ENCODE data around the gene SKI. TPM values are rescaled to one million over a fixed set of nuclear protein-coding genes. Genes with fewer than 3 reads are reported as not detected.
A peak's percentile ranks its signal among the peaks of the same experiment; 100 is the strongest.

Gene SKI
- total RNA-seq, 1 experiment from 2014 or later: 3.3 TPM

DNA sequence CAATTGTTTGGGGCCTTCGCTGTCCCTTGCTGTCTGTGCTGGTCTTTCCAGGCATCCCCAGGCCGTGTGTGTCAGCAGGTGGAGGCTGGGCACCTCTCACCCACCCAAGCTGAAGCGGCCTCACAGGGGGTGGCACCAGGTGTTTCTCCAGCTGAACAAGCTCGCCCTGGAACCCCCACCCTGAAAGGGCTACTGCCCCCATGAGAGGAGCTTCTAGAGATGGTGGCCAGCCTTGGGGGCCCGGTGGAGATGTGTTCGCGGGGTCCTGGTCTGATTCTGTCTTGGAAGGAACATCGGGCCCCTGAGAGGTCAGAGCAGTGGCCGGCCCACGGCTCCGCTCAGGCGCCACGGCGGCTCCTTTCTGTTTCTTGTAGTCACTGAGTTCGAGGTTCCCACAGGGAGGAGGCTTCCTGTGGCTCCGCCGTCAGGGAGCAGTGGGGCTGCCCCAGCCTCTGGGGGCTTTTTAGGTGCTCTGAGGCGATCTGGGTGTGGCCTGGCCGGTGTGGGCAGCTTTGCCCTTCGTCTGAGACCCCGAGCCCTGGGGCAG is 46.9 kb downstream of the SKI start:
- no peak for DNase-seq (ENCODE audit: low spot score)

DNA sequence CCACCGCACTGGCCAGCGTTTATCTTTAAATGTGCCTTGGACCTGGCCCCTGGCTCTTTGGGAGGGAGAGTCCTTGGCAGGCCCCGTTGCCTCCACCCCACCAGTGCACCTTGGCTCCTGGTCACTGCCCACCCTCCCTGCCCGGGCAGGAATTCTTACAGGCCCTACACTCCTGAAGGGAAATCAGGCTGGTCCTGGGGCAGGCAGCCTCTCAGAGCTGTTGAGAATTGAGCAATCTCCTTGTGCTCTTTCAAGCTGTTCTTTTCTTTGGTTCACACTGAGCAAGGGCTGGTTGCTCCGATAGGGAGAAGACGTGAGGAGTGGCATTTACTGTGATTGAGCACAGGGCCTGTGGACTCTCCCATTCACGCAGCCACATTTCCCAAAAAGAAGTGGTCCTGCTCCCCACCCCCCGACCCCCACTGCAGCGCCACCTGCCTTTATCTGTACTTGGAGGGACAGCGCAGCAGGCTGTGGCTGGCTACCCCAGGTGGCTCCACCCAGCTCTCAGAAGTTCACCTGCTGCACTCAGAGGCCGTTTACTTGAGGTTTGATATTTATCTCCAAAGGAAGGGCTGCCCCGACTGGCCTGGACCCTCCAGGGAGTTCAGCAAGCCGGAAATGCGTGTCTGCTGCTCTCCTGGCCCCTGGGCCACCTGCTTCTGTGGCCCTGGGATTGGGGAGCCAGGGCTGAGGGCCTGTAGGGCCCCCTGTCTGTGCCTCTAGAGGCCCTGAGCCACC is 47.8 kb downstream of the SKI start:
- DNase-seq (ENCODE audit: low spot score): no peak

DNA sequence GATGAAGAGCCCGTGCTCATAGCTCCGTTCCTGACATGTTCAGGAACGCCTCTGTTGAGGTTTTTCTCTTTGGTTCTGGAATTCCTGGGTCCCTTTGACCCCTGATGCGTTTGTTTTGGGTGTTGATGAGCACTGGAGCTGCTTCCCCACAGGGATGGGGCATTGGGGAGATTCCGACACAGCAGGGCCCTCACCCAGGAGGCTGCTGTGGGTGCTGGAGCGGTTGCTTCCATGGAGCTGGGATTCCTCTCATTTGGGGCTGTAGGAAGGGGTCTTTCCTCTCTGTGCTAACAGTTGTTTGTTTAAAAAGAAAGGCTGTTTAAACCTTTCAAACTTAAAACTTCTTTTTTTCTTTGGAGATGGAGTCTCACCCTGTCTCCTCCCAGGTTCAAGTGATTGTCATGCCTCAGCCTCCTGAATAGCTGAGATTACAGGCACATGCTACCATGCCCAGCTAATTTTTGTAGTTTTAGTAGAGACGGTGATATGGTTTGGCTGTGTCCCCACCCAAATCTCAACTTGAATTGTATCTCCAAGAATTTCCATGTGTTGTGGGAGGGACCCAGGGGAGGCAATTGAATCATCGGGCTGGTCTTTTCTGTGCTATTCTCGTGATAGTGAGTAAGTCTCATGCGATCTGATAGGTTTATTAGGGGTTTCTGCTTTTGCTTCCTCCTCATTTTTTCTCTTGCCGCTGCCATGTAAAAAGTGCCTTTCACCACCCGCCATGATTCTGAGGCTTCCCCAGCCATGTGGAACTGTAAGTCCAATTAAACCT is 48.9 kb downstream of the SKI start:
- DNase-seq (ENCODE audit: low spot score): no peak

DNA sequence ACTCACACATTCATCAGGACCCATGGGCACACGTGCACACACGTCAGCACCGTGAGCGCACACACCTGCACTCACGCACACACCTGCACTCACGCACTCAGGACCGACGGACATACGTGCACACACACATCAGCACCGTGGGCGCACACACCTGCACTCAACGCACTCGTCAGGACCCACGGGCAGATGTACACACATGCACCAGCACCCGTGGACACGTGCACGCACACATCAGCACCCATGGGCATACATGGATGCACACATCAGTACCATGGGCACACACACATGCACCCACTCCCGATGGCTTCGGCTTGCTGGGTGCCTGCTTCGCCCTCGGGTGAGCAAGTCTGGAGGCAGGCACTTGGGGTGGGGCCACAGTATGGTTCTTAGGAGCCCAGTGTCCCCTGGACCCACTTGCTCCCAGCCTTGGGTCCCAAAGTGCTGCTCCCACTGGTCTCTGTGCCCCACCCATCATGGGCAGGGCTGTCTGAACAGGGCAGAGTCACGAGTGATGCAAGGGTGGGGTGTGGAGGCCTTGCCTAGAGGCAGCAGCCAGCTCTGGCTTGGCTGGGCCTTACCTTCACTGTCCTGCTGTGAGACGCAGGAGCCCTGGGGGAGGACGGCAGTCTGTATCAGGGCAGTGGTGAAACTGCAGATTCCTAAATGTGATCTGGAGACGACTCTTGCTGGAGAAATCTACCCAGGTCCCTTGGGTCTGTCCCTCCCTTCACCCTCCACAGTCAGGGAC is 49.8 kb downstream of the SKI start:
- no peak for DNase-seq (ENCODE audit: low spot score)

DNA sequence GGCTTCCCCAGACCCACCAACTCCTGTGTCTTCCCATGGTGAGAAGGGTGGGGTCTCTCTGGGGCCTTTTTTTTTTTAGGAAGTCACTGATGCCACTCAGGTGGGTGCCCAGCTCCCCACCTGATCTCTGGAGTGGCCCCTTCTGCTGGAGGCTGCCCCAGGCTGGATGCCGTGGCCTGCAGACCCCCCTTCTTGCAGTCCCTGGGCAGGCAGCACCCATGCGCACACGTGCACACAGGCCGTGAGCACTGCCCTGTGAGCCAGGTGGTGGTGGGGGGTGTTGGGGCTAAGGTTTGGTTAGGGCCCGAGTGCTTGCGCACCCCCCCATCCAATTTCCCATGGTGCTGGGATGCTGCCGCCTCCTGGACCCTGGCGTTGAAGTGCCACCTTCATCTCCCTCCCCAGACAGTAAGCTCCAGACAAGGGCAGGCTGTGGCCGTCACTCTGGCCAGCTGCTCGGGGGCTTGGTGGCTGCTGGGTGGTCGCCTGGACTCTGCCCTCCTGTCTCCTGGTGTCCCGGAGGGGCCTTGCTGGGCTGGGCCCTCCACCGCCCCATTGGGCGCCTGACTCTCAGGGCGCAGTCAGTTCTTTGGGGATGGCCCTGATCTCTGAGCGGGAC is 50.6 kb downstream of the SKI start:
- DNase-seq (ENCODE audit: low spot score): no peak

DNA sequence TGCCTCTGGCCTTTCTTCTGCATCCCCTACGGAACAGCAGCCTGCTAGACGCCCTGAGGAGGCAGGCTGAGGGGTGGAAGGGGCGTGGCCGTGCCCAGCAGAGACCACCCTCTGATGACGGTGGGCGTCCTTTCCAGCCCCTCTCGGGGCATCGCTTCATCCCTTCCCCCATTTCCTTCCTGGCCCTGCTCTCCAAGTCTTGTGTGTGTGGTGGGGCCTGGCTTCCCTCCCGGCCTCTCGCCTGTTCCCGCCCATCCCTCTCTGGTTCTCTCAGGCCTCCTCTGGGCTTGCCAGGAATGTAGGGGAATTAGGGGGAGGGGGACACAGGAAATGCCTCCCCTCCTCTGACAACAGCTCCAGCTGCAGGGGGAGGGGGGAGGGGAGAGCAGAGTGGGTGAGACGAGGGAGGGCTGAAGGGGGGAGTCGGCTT is 51.1 kb downstream of the SKI start:
- no peak for DNase-seq (ENCODE audit: low spot score)

DNA sequence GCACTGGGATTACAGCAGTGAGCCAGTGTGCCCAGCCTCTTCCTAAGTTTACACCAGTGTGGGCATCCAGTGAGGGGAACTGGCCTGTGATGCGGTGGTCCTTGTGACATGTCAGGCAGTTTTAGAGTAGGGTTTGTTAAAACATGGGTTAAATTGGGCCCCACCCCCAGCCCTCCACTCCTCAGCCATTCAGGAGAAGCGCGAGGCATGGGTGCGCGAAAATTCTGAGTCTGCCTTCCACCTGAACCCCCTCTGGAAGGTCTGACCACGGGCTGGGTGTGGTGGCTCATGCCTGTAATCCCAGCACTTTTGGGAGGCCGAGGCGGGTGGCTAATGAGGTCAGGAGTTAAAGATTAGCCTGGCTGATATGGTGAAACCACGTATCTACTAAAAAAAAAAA is 51.7 kb downstream of the SKI start:
- no peak for DNase-seq (ENCODE audit: low spot score)

DNA sequence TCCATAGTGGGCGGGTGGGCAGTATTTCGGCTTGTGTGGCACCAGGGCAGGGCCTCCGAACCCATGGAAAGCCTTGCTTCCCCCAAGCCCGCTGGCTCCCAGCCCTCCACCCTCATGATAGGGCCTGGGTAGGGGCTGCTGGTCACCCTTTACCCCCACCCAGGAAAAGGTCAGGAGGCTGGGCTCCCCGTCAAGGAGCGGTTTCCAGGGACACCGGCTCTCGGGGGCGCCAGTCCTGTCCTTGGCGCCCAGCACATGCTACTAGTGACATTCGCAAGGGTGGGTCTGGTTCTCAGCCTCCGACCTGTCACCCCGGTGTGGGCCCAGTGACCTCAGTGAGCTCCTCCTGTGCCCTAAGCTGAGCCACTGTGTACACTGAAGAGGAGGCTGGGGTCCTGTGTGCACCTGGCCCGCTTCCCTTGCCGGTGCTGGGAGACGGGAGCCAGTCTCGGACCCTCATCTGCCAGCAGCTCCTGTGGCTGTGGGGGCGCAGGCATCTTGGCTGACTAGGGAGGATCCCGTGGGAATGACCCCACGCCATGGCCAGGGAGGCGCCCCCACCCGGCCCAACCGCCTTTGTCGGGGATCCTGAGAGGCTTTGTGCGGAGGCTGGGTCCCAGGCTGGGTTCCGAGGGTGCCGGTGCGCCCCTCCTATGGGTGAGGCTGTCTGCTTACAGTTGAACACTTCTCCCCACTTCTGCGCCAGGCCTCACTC is 54.6 kb downstream of the SKI start:
- DNase-seq (ENCODE audit: low spot score): no peak

DNA sequence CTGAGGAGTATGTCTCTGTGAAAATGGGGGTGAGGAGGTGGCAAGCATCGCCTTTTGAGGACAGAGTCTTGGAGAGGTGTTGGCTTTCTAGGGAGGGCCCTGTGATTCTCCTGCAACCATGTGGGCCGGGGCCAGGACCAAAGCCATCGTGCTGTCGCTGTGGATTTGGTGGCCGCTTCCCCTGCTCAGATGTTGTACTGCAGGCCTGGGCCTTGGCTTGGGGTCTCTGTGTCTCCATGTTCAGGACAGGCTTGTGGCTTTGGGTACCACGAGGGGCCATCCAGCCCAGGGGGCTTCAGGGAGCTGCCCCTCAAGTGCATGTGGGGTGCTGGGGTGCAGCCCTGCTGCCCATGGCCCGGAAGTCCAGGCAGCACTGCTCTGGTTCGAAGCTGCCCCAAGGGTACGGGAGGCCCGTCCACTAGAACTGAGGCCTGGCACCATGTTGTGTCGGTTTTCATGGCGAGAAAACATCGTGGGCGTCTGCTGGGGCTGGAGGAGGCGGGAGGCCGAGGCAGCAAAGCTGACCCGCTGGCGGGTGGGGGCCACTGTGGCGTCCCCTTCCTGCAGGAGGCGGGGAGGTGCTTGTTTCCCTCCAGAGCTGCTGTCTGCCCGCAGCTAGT is 55.4 kb downstream of the SKI start:
- DNase-seq (ENCODE audit: low spot score): no peak

DNA sequence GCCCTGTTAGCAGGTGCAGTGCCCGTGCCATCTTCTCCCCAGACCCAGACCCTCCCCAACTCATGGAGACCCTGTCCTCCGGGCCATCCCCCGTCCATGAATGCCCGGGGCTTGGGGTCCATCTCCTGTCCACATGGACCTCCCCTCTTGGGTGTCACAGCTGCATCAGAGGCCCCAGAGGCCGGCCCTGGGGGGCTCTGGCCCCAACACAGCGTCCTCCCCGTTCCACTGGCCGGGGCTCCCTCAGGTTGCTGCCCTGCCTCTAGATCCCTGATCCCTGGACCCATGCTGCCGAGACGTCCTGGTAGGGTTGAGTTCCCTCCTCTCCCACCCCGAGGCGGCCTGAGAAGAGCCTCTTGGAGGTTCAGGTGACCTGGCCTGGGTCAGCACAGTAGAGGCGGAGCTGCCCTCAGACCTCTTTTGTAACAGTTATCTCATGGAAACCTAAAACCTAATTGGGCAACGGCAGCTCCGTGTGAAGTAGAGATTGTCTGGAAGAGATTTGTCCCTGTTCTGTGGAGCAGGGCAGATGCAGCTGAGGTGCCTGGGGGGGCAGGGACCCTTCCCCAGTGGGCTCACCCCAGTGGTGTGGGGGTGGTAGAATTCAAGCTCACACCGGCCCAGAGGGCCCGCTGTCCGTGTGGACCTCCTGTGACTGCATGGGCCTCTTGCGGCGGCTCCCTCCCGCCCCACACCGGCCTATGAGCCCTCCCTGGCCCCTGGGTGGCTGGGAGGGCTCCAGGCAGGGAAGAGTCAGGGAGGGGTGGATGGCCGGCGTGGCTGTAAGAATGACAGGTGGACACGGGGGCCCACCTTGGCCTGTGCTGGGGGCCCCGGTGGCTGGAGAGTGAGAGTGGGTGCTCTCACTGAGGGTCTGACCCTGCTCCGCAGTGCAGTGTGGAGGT is 56.1 kb downstream of the SKI start:
- no peak for DNase-seq (ENCODE audit: low spot score)

DNA sequence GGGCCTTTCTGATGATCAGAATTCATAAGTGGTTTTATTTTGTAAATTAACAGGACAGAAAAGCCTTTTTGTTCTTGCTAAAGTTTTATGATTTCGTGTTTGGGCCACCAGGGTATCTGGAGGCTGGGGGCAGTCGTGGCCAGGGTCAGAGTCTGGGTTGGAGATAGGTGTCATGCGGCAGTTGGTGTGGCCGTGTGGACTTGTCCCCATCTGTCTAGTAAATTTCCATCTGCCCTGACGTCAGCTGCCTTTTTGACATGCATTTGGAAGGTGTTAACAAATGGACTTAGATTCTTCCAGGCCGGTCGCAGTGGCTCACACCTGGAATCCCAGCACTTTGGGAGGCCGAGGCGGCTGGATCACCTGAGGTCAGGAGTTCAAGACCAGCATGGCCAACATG is 56.8 kb downstream of the SKI start:
- no peak for DNase-seq (ENCODE audit: low spot score)

DNA sequence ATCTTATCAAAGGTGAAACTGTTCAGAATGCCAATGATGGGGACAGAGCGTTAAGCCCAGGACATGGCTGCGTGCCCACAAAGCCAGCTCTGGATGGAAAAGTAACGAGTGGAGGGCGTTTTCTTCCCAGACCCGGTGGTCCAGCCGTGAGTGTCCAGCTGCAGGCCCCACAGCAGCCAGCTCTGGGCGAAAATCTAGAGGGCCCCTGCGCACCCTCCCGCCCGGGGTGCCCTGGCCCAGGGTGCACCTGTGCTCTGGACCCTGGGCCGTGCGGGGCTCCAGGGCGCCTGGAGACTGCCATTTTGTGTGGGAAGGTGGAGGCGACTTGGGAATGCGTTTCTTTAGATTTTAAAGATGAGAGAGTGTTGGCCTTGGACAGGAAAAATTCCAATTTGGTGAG is 58.8 kb downstream of the SKI start:
- no peak for DNase-seq (ENCODE audit: low spot score)

DNA sequence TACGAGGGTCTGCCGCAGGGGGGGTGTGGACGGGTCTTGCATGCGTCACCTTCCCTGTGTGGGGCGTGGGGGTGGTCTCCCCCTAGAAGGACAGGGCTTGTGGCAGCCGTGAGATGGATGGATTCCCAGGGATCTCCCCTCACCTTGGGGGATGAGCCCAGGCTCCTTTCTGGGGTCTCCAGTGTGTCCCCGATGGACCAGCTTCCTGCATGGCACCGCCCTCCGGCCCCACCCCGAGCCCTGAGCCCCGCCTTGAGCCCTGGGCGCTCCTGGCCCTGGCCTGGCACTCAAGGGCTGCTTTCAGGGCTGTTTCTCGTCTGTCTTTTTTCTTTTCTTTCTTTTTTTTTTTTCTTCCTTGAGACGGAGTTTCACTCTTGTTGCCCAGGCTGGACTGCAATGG is 59.5 kb downstream of the SKI start:
- no peak for DNase-seq (ENCODE audit: low spot score)

DNA sequence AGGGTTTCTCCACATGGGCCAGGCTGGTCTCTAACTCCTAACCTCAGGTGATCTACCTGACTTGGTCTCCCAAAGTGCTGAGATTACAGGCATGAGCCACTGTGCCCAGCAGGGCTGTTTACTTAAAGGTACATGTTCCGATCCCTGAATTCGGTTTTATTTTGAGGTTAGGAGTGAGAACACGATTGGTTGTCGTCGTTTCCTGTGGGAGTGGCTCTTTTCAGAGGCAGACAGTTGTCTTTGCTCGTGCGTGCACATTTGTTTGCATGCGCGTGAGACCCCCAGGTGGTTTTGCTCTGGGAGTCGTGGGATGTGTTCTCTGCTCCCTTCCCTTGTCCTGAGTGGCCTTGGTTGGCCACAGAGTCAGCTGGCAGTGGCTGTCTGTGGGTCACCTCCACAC is 60.2 kb downstream of the SKI start:
- no peak for DNase-seq (ENCODE audit: low spot score)

DNA sequence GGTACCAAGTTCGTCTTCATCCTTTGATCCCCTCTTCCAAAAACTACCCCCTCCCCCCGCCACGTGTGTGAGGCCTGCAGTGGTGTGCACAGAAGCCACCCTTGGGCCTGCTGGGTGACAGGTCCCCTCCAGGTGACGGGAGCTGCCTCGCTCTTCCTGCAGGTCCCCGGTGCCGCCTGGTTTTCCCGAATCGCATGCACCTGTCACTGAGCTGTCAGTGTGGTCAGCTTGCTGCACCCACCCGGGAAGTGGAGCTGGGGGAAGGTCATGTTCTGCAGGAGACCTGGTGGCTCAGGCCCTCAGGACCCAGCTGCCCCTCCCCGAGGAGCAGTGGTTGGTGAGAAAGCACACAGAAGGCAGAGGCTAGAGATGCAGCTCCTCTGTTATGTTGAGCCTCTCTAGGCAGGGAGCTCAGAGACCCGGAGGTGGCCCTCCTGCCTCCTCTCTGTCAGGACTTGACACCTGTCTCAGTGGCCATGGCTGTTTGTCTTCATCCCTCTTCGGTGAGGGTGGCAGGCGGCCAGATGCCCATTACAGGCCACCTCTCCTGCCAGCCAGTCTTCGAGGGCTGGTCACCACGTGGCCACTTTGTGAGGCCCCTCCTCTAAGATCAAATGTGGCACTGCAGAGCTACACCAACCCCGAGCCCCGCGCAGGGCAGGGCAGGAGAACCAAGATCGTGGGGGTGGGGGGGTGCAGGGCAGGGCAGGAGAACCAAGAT is 60.9 kb downstream of the SKI start:
- no peak for DNase-seq (ENCODE audit: low spot score)

DNA sequence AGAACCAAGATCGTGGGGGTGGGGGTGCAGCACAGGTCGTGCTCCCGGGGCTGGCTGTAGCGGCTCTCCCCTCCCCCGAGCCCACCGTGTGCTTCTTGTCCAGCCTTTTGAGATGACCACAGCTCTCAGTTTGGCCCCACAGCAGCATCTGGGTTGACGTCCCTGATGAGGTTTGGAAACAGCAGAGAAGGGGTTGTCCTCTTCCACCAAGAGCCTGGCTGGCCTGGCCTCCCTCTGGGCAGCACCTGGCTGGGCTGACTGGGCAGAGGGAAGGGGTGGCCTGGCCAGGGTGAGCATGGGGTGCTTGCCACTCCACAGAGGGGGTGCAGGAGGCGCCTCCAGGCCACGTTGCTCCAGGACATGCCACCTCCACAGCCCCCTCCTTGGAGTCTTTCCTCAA is 61.5 kb downstream of the SKI start:
- no peak for DNase-seq (ENCODE audit: low spot score)

DNA sequence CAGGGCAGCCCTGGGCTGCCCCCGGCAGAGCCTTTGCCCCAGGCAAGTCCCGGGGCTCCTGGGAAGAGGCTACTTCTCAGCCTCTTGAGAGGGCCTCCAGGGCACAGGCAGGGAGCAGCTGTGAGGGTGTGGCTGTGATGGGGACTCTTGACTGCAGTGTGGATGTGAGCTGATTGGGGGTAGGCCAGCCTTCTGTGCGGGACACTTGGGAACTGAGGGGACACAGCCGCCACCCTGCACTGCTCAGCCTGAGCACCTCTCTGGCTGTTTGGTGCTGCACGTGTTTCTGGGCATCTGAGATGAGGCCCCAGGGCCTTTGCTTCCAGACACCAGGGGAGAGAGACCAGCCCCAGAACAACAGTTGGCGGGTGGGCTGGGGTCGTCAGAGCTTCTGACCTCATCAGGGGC is 62.1 kb downstream of the SKI start:
- peak; percentile 38 for DNase-seq (ENCODE audit: low spot score)

DNA sequence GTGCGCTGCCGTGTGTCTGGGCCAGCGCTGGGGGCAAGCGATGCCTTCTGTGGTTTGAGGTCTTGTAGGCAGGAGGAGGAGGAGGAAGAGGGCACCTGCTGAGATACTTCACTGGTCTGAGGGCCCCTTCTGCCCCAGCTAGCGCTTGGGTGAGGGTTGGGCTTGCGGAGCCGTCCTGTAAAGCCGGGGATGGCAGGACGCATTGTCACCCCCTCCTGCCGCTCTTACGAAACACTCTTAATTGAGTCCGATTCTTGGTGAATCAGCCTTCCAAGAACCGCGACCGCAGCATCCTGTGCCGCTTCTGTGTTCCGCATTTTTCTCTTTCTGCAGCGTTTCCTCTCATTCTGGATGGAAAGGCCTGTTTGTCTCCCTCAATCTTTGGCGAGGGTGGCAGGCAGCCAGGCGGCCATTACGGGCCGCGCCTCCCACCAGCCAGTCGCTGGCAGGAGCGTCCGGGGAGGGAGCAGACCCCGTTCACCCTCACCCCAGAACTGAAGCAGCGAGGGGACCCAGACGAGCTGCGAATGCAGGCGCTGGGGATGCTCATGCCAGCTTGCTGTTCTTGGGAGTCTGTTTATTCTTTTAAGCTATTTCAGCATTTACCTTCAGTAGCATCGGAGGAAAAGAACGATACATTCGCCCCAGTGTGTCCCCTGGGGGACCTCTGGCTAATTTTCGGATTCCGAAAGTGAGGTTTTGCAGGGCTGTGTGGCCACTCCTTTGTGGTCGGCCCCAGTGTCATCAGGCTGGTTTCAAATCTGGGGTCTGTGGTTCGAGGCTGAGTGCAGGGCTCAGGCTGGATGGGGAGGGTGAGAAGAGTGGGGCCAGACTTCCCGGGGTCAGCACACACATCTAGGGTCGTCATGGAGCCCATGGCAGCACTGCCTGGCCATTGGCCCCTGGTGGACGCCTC is 62.7 kb downstream of the SKI start:
- peak; percentile 99 for DNase-seq (ENCODE audit: low spot score)
